Measurements from ENCODE around the gene ADRB1.

ADRB1 gene

DNA sequence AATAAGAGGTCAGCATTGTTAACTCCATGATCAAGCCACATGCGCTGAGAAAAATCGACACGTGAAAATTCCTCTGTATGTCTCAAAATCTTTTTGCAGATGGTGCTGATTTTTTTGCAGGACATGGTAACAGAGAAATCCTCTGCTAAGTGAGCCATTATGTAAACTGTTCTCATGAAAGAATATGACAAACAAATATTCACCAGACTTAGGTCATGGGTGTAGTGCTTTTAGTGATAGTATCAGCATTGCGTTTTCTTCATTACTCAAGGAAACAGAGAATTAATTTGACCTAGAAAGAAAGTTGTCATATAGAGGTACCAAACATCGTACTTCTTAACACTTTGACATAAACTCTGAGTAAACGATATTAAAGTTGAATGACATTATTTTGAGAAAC, 34.7 kb downstream of the ADRB1 start:
- no peak for TF ChIP-seq CTCF (IDR thresholded peaks at IDR 0.05; ENCODE audit: low read depth, low read length)
- H3K4me3 ChIP-seq (ENCODE audit: low read depth, low read length), result no peak overlapping the region

DNA sequence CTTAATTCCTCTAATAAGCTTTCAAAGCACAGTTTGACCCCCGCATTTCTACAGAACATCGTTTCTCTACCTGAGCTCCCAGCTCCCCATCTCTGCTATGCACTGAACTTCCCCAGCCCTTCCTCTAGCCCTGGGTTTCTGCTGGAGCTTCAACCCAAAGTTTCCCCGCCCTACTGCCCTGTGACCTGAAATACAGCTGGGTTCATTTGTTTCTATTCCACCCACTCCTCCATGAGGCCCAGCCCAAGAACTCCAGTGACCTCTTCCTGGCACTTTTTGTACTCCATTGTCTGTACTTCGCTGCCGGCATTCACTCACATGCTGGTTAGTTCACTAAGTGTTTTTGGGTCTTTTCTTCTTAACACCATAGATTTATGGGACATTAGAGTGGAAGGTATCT, 35.8 kb downstream of the ADRB1 start:
- H3K4me3 ChIP-seq (ENCODE audit: low read depth, low read length), result no peak overlapping the region
- TF ChIP-seq CTCF (IDR thresholded peaks at IDR 0.05; ENCODE audit: low read depth, low read length), result no peak

- H3K4me3 ChIP-seq (ENCODE audit: low read depth, low read length), result no peak overlapping the region
- TF ChIP-seq CTCF (IDR thresholded peaks at IDR 0.05; ENCODE audit: low read depth, low read length), result no peak
Measured at GRCh38 chr10:114081911-114082583, 38.4 kb downstream of the ADRB1 start.

- TF ChIP-seq CTCF (IDR thresholded peaks at IDR 0.05; ENCODE audit: low read depth, low read length), result no peak
- no peak overlapping the region for H3K4me3 ChIP-seq (ENCODE audit: low read depth, low read length)
Measured at GRCh38 chr10:114083040-114083439, 39.4 kb downstream of the ADRB1 start.

DNA sequence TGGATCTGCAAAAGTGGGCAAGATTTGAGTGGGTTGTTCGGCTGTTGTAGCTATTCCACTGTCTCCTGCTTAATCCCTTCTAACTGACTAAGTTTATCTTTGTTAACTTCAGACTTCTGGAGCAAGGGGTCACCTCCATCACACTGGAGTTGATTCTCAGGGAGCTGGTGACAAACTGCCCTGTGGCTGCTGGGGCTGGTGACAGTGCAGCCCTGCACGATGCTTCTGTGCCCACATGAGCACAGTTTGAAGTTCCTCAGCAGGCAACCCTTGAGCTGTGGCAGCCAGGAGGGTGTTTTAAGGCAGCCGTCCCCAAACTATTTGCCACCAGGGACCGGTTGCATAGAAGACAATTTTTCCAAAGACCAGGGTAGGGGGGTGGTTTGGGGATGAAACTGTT, 40.5 kb downstream of the ADRB1 start:
- no peak overlapping the region for H3K4me3 ChIP-seq (ENCODE audit: low read depth, low read length)
- no peak for TF ChIP-seq CTCF (IDR thresholded peaks at IDR 0.05; ENCODE audit: low read depth, low read length)

- H3K4me3 ChIP-seq (ENCODE audit: low read depth, low read length), result no peak overlapping the region
- no peak for TF ChIP-seq CTCF (IDR thresholded peaks at IDR 0.05; ENCODE audit: low read depth, low read length)
Measured at GRCh38 chr10:114087255-114087654, 43.6 kb downstream of the ADRB1 start.

DNA sequence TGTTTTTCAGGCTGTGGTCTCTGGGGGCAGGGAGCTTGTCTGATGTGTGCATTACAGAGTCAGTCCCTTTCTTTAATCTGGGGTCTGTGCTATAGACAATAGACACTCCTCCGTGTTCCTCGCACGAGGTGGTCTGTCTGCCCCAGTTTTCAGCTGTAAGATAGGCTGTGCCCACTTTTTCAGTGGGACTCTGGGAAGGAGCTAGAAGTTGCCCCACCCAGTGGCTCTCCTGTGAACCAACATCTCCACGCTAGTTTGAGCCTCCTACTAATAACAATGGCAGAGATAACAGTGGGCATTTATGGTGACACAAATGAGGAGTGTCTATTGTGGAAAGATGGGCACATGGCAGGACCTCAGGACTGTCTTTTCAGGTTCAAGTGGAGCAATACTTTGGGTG, 44.0 kb downstream of the ADRB1 start:
- no peak for TF ChIP-seq CTCF (IDR thresholded peaks at IDR 0.05; ENCODE audit: low read depth, low read length)
- H3K4me3 ChIP-seq (ENCODE audit: low read depth, low read length), result no peak overlapping the region
